ENCODE results near the gene DES.

Gene DES

GRCh38 chr2:219423652-219424377 lies 5.6 kb downstream of the DES start:
- Mint-ChIP-seq H3K27me3 (peaks cover 95% of the 10 kb centered on the region), H3K36me3 (no peaks in the 10 kb centered on the region), H3K4me3 (no peak overlapping the region), H3K9me3 (no peaks in the 10 kb centered on the region), H3K27ac (no peak overlapping the region), H3K4me1 (no peaks in the 10 kb centered on the region)
- ATAC-seq = no peak

- Mint-ChIP-seq H3K4me3 (no peak overlapping the region), H3K27me3 (peaks cover 78% of the 10 kb centered on the region), H3K27ac (no peak overlapping the region), H3K9me3 (no peaks in the 10 kb centered on the region), H3K4me1 (no peaks in the 10 kb centered on the region), H3K36me3 (no peaks in the 10 kb centered on the region)
- ATAC-seq = peak; percentile 22
Measured at GRCh38 chr2:219425238-219426067, 7.3 kb downstream of the DES start.

GRCh38 chr2:219426068-219426443 lies 7.9 kb downstream of the DES start:
- H3K4me1 Mint-ChIP-seq = no peaks in the 10 kb centered on the region
- peak; percentile 14 for ATAC-seq
- peaks cover 72% of the 10 kb centered on the region for H3K27me3 Mint-ChIP-seq

GRCh38 chr2:219426534-219427136 lies 8.5 kb downstream of the DES start:
- no peaks in the 10 kb centered on the region for H3K4me1 Mint-ChIP-seq
- H3K36me3 Mint-ChIP-seq = no peaks in the 10 kb centered on the region
- peaks cover 67% of the 10 kb centered on the region for H3K27me3 Mint-ChIP-seq
- no peaks in the 10 kb centered on the region for H3K9me3 Mint-ChIP-seq
- no peak overlapping the region for H3K27ac Mint-ChIP-seq
- no peak overlapping the region for H3K4me3 Mint-ChIP-seq
- no peak for ATAC-seq

More at GRCh38 chr2:219426068-219426443, 7.9 kb downstream of the DES start:
- H3K9me3 Mint-ChIP-seq = no peaks in the 10 kb centered on the region
- H3K36me3 Mint-ChIP-seq = no peaks in the 10 kb centered on the region
- no peak overlapping the region for H3K27ac Mint-ChIP-seq
- H3K4me3 Mint-ChIP-seq = no peak overlapping the region

GRCh38 chr2:219428469-219428868 lies 10.3 kb downstream of the DES start:
- peaks cover 50% of the 10 kb centered on the region for H3K27me3 Mint-ChIP-seq
- no peak overlapping the region for H3K4me3 Mint-ChIP-seq
- no peaks in the 10 kb centered on the region for H3K36me3 Mint-ChIP-seq
- H3K4me1 Mint-ChIP-seq = no peaks in the 10 kb centered on the region
- no peak overlapping the region for H3K27ac Mint-ChIP-seq
- no peaks in the 10 kb centered on the region for H3K9me3 Mint-ChIP-seq
- no peak for ATAC-seq

GRCh38 chr2:219429958-219430606 lies 11.9 kb downstream of the DES start:
- ATAC-seq = no peak
- Mint-ChIP-seq H3K27me3 (peaks cover 45% of the 10 kb centered on the region), H3K4me3 (no peak overlapping the region), H3K27ac (no peak overlapping the region), H3K9me3 (no peaks in the 10 kb centered on the region), H3K36me3 (no peaks in the 10 kb centered on the region), H3K4me1 (no peaks in the 10 kb centered on the region)

- Mint-ChIP-seq H3K4me1 (no peaks in the 10 kb centered on the region), H3K36me3 (no peaks in the 10 kb centered on the region), H3K27me3 (peaks cover 36% of the 10 kb centered on the region), H3K9me3 (no peaks in the 10 kb centered on the region), H3K27ac (no peak overlapping the region), H3K4me3 (no peak overlapping the region)
- no peak for ATAC-seq
Measured at GRCh38 chr2:219430633-219431615, 12.7 kb downstream of the DES start.

- Mint-ChIP-seq H3K9me3 (no peaks in the 10 kb centered on the region), H3K4me1 (no peaks in the 10 kb centered on the region), H3K4me3 (no peak overlapping the region), H3K27me3 (peaks cover 11% of the 10 kb centered on the region), H3K27ac (no peak overlapping the region), H3K36me3 (no peaks in the 10 kb centered on the region)
- ATAC-seq = no peak
Measured at GRCh38 chr2:219433666-219434467, 15.7 kb downstream of the DES start.

- no peak for ATAC-seq
- H3K4me3 Mint-ChIP-seq = no peak overlapping the region
- H3K27me3 Mint-ChIP-seq = peaks cover 11% of the 10 kb centered on the region
- H3K4me1 Mint-ChIP-seq = no peaks in the 10 kb centered on the region
- H3K27ac Mint-ChIP-seq = no peak overlapping the region
- no peaks in the 10 kb centered on the region for H3K36me3 Mint-ChIP-seq
- H3K9me3 Mint-ChIP-seq = no peaks in the 10 kb centered on the region
Measured at GRCh38 chr2:219434468-219434717, 16.2 kb downstream of the DES start.

GRCh38 chr2:219434718-219435525 lies 16.7 kb downstream of the DES start, which contains the start of gene SPEG:
SPEG (plus strand) TSS chr2:219434843; CDS start chr2:219434978, 135 bp downstream.
- no peak within 1 kb of the TSS for H3K27ac Mint-ChIP-seq
- H3K36me3 Mint-ChIP-seq = no peaks in the 10 kb centered on the region
- no peaks in the 10 kb centered on the region for H3K9me3 Mint-ChIP-seq
- no peaks in the 10 kb centered on the region for H3K4me1 Mint-ChIP-seq
- no peak within 1 kb of the TSS for H3K4me3 Mint-ChIP-seq
- ATAC-seq = peak; percentile 17
- peaks cover 11% of the 10 kb centered on the region for H3K27me3 Mint-ChIP-seq

- Mint-ChIP-seq H3K27ac (no peak overlapping the region), H3K27me3 (peaks cover 12% of the 10 kb centered on the region), H3K36me3 (no peaks in the 10 kb centered on the region), H3K9me3 (no peaks in the 10 kb centered on the region), H3K4me3 (no peak overlapping the region), H3K4me1 (peaks cover under 1% of the 10 kb centered on the region)
- ATAC-seq = no peak
Measured at GRCh38 chr2:219435701-219436100, 17.5 kb downstream of the DES start.

GRCh38 chr2:219436491-219436890 lies 18.3 kb downstream of the DES start:
- ATAC-seq = no peak
- H3K9me3 Mint-ChIP-seq = no peaks in the 10 kb centered on the region
- no peak overlapping the region for H3K27ac Mint-ChIP-seq
- H3K27me3 Mint-ChIP-seq = peaks cover 20% of the 10 kb centered on the region
- H3K4me3 Mint-ChIP-seq = no peak overlapping the region
- peaks cover 8% of the 10 kb centered on the region for H3K4me1 Mint-ChIP-seq
- no peaks in the 10 kb centered on the region for H3K36me3 Mint-ChIP-seq

GRCh38 chr2:219437141-219437540 lies 19.0 kb downstream of the DES start:
- Mint-ChIP-seq H3K4me1 (peaks cover 9% of the 10 kb centered on the region), H3K9me3 (no peaks in the 10 kb centered on the region), H3K36me3 (no peaks in the 10 kb centered on the region), H3K4me3 (no peak overlapping the region), H3K27me3 (peaks cover 23% of the 10 kb centered on the region), H3K27ac (no peak overlapping the region)
- ATAC-seq = no peak
